NT2/D1 (cell line): Measurements from ENCODE around the gene OGFR.

Source experiments
- YY1 ChIP-seq: IDR thresholded peaks from 2 replicates; pipeline ENCODE4 v1.6.1; 2011; ENCODE audit not compliant: insufficient read length, insufficient read depth
- ZNF274 ChIP-seq: IDR thresholded peaks from 2 replicates; pipeline ENCODE4 v1.6.1; 2011; ENCODE audit warnings: mild to moderate bottlenecking, low read depth, low read length

GRCh38 chr20:62786157-62786556, 18.5 kb upstream of the OGFR start:
- TF ChIP-seq ZNF274 (no peak), YY1 (no peak)
